NCI-H510A treated with DMSO at 0.1 percent for 48 hours (cell line): ENCODE data around the gene RETSAT.

Experiments
- DNase-seq: peaks from one replicate; lab custom pipeline; 2025; lab: John Stamatoyannopoulos, UW

RETSAT gene

GRCh38 chr2:85307527-85307897 lies 46.8 kb downstream of the RETSAT start:
- no peak for DNase-seq

- no peak for DNase-seq
Measured at GRCh38 chr2:85303780-85304531, 50.4 kb downstream of the RETSAT start.

- DNase-seq, result no peak
Measured at GRCh38 chr2:85302121-85302520, 52.2 kb downstream of the RETSAT start.
